Measurements from ENCODE around the gene EBF3. TPM values are rescaled to one million over a fixed set of nuclear protein-coding genes. Genes with fewer than 3 reads are reported as not detected.

Gene EBF3
- total RNA-seq, 1 donor from 2014 or later = 0.07 TPM

DNA sequence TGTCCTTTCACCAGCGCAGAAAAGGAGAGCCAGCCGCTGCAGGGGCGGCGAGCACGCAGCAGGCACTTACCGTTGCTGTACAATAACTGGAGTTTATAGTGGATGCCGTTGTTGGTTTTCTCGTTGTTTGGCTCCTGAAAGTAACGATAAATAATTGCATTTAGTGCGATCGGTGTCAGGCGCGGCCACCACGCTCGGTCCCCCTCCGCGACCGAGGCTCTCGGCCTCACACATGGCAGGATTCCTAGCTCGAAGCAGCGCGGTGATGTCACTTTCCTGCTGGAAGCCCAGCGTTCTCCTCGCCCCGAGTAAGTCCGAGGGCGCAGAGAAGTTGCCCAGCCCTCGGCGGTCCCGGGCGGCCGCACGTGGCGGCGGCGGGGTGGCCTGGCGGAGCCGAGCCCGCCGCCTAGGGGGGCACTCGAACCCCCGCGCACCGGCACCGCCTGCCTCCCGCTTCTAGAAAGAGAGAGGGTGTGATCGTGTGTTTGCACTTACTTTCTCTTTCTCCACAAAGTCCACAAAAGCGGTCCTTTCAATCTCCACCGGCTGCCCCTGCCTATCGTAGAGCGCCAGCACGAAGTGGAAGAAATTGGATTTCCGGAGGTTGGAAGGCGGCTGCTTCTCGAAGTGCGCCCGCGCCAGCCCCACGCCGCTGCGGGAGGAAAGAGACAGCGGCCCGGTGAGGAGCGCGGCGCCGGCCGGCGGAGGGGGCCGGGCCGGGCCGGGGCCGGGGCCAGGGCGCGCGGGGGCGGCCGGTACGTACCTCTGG, 1.0 kb downstream of the EBF3 start:
- peak overlapping the region; percentile 68 for H3K4me3 Mint-ChIP-seq (ENCODE audit: unreplicated experiment)
- TF ChIP-seq EZH2 (IDR thresholded peaks at IDR 0.05; ENCODE audit: insufficient read depth, low read length) (peak; percentile 69), CTCF (IDR thresholded peaks at IDR 0.05; ENCODE audit: insufficient read depth, low read depth, low read length) (no peak)
- H3K36me3 Mint-ChIP-seq (ENCODE audit: low read depth, unreplicated experiment) = no peaks in the 10 kb centered on the region
- Histone ChIP-seq H3K27me3 (ENCODE audit: insufficient read depth, low read length) (peaks cover 79% of the 10 kb centered on the region), H3K9ac (ENCODE audit: low read length) (peak overlapping the region; percentile 27), H3K4me1 (ENCODE audit: insufficient read depth, low read length) (peaks cover 6% of the 10 kb centered on the region), H4K20me1 (ENCODE audit: insufficient read depth, low read length) (peaks cover 11% of the 10 kb centered on the region), H2AFZ (ENCODE audit: low read depth, low read length) (peak overlapping the region; percentile 75), H3K4me2 (ENCODE audit: low read length) (peak overlapping the region; percentile 83), H3K9me3 (ENCODE audit: insufficient read depth, low read depth, low read length) (no peaks in the 10 kb centered on the region), H3K4me3 (ENCODE audit: insufficient read depth, low read depth, low read length) (peak overlapping the region; percentile 44), H3K27ac (ENCODE audit: low read depth, low read length) (no peak overlapping the region), H3K79me2 (ENCODE audit: insufficient read depth, low read length) (no peaks in the 10 kb centered on the region), H3K36me3 (ENCODE audit: insufficient read depth, low read length) (no peaks in the 10 kb centered on the region)
- no peak overlapping the region for H3K27ac Mint-ChIP-seq (ENCODE audit: unreplicated experiment)
- FAIRE-seq (no peak), DNase-seq (ENCODE audit: low read depth) (peak; percentile 11)
- peaks cover 1% of the 10 kb centered on the region for H3K4me1 Mint-ChIP-seq (ENCODE audit: low read depth, unreplicated experiment)
- peaks cover 11% of the 10 kb centered on the region for H3K9me3 Mint-ChIP-seq (ENCODE audit: unreplicated experiment)
- peaks cover 54% of the 10 kb centered on the region for H3K27me3 Mint-ChIP-seq (ENCODE audit: low read depth, unreplicated experiment)

DNA sequence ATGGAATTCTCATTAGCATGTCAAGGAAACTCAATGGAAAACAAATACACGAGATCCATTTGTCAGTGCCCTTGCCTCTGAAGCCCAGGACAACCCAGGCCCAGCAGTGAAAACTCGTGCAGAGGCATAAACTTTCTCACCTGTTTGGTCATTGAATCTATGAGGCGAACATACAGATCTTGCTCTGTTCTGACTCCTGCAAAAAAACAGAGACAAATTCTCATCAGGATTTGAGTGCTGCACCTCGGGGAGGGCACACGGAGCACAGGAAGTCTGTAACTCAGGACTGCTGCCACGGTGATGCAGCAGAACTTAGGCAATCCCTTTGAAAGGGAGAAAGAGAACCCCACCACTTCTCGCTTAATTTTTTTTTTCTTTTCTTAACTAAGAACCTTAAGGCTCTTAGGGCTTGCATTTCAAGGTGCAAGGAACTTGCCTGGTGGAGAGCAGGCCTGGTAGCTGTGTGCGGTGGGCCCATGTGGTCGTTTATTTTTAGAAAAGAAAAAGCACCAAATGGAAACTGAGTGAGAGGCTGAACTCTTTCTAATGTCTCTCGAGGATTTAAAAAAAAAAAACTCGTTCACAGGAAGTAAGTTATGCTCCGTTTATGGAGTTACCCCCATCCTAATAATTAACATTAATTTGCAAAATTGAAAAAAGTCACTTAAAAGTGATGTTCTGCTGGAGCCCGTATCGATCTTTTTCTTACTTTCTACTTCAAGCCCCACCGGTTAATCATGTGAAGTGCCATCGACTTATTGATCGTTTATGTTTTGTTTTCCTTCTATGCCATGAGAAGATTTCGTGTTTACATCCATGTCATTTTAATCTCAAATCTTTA, 1.8 kb downstream of the EBF3 start:
- peaks cover 1% of the 10 kb centered on the region for H3K4me1 Mint-ChIP-seq (ENCODE audit: low read depth, unreplicated experiment)
- H3K4me1 ChIP-seq (ENCODE audit: insufficient read depth, low read length) = peaks cover 6% of the 10 kb centered on the region
- H4K20me1 ChIP-seq (ENCODE audit: insufficient read depth, low read length) = peaks cover 11% of the 10 kb centered on the region
- H3K27ac Mint-ChIP-seq (ENCODE audit: unreplicated experiment) = no peak overlapping the region
- no peaks in the 10 kb centered on the region for H3K9me3 ChIP-seq (ENCODE audit: insufficient read depth, low read depth, low read length)
- FAIRE-seq = no peak
- no peak overlapping the region for H3K9ac ChIP-seq (ENCODE audit: low read length)
- TF ChIP-seq CTCF (IDR thresholded peaks at IDR 0.05; ENCODE audit: insufficient read depth, low read depth, low read length) (no peak), EZH2 (IDR thresholded peaks at IDR 0.05; ENCODE audit: insufficient read depth, low read length) (peak; percentile 33)
- no peak overlapping the region for H3K27ac ChIP-seq (ENCODE audit: low read depth, low read length)
- H3K36me3 Mint-ChIP-seq (ENCODE audit: low read depth, unreplicated experiment) = no peaks in the 10 kb centered on the region
- H3K4me3 Mint-ChIP-seq (ENCODE audit: unreplicated experiment) = peak overlapping the region; percentile 68
- H3K79me2 ChIP-seq (ENCODE audit: insufficient read depth, low read length) = no peaks in the 10 kb centered on the region
- peaks cover 11% of the 10 kb centered on the region for H3K9me3 Mint-ChIP-seq (ENCODE audit: unreplicated experiment)
- H3K4me2 ChIP-seq (ENCODE audit: low read length) = peak overlapping the region; percentile 83
- peaks cover 80% of the 10 kb centered on the region for H3K27me3 ChIP-seq (ENCODE audit: insufficient read depth, low read length)
- H3K36me3 ChIP-seq (ENCODE audit: insufficient read depth, low read length) = no peaks in the 10 kb centered on the region
- H2AFZ ChIP-seq (ENCODE audit: low read depth, low read length) = no peak overlapping the region
- DNase-seq (ENCODE audit: low read depth) = no peak
- H3K27me3 Mint-ChIP-seq (ENCODE audit: low read depth, unreplicated experiment) = peaks cover 60% of the 10 kb centered on the region
- no peak overlapping the region for H3K4me3 ChIP-seq (ENCODE audit: insufficient read depth, low read depth, low read length)

Data from astrocyte (in vitro differentiated cells and primary cell).